ENCODE data around the gene SLC45A2. TPM values are rescaled to one million over a fixed set of nuclear protein-coding genes. Genes with fewer than 3 reads are reported as not detected.

SLC45A2 gene
- total RNA-seq, 1 donor from 2014 or later, result not detected

DNA sequence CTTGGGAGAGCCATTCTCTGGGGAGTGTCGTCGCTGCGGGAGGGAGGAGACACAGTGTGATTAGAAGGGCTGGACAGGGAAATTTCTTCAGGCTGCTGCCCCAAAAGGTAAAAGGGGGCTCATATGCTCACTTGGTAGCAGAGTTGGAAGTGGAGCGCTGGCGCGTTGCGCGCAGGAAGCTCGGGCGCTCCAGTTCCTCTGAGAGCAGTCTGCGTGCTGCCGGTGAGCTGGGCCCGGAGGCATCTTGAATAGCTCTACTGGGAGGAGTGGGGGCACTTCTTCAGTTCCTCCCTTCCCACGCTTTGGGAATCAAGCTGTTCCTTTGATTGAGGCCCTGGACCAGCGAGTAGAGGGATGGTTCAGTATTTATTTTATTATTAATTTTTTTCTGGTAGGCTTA lies 45.6 kb downstream of the SLC45A2 start:
- no peaks in the 10 kb centered on the region for H3F3A ChIP-seq (ENCODE audit: low read depth)
- no peak overlapping the region for H3K4me3 Mint-ChIP-seq
- no peak overlapping the region for H3K9ac ChIP-seq
- no peaks in the 10 kb centered on the region for H3K9me3 Mint-ChIP-seq
- no peak for TF ChIP-seq EZH2phosphoT487 (IDR thresholded peaks at IDR 0.05)
- TF ChIP-seq, protein P1, sequence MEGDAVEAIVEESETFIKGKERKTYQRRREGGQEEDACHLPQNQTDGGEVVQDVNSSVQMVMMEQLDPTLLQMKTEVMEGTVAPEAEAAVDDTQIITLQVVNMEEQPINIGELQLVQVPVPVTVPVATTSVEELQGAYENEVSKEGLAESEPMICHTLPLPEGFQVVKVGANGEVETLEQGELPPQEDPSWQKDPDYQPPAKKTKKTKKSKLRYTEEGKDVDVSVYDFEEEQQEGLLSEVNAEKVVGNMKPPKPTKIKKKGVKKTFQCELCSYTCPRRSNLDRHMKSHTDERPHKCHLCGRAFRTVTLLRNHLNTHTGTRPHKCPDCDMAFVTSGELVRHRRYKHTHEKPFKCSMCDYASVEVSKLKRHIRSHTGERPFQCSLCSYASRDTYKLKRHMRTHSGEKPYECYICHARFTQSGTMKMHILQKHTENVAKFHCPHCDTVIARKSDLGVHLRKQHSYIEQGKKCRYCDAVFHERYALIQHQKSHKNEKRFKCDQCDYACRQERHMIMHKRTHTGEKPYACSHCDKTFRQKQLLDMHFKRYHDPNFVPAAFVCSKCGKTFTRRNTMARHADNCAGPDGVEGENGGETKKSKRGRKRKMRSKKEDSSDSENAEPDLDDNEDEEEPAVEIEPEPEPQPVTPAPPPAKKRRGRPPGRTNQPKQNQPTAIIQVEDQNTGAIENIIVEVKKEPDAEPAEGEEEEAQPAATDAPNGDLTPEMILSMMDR (IDR thresholded peaks at IDR 0.05), result no peak
- no peak for TF ChIP-seq EZH2 (IDR thresholded peaks at IDR 0.05)
- no peaks in the 10 kb centered on the region for H3K4me1 ChIP-seq
- H3K27ac ChIP-seq, result no peak overlapping the region
- peaks cover 29% of the 10 kb centered on the region for H3K27me3 ChIP-seq
- no peak overlapping the region for H2AFZ ChIP-seq (replicated peaks)
- no peak overlapping the region for H3K4me2 ChIP-seq
- no peak for DNase-seq (ENCODE audit: low spot score)
- H3K9me3 ChIP-seq (ENCODE audit: low read depth), result no peaks in the 10 kb centered on the region
- H3K27me3 Mint-ChIP-seq (ENCODE audit: insufficient read depth, low read depth), result peaks cover 5% of the 10 kb centered on the region
- peaks cover 8% of the 10 kb centered on the region for H3K4me1 Mint-ChIP-seq
- H3K36me3 Mint-ChIP-seq, result no peaks in the 10 kb centered on the region
- H4K20me1 ChIP-seq (ENCODE audit: low read depth), result peaks cover 10% of the 10 kb centered on the region
- H3K79me2 ChIP-seq (ENCODE audit: low read depth), result no peaks in the 10 kb centered on the region
- no peaks in the 10 kb centered on the region for H3K36me3 ChIP-seq
- H3K27ac Mint-ChIP-seq, result no peak overlapping the region
- no peak overlapping the region for H3K4me3 ChIP-seq

DNA sequence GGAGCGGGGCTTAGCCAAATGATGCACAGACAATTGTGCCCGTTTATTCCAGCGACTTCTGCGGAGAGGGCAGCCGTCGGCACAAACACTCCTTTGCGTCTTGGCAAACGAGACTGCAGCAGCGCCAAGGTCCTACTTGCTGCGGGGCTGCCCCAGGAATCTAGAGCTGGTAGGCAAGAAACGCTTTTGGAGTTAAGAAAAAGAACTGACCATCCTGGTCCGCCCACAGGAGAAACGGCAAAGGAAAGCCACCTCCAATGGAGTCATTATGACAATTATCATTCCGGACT lies 46.0 kb downstream of the SLC45A2 start:
- Mint-ChIP-seq H3K27me3 (ENCODE audit: insufficient read depth, low read depth) (peaks cover 8% of the 10 kb centered on the region), H3K9me3 (no peaks in the 10 kb centered on the region), H3K4me1 (peaks cover 8% of the 10 kb centered on the region), H3K4me3 (no peak overlapping the region), H3K36me3 (no peaks in the 10 kb centered on the region), H3K27ac (no peak overlapping the region)
- H3K36me3 ChIP-seq, result no peaks in the 10 kb centered on the region
- TF ChIP-seq EZH2 (IDR thresholded peaks at IDR 0.05), result no peak
- TF ChIP-seq, protein P1 (IDR thresholded peaks at IDR 0.05), result no peak
- no peak for TF ChIP-seq EZH2phosphoT487 (IDR thresholded peaks at IDR 0.05)
- no peaks in the 10 kb centered on the region for H3F3A ChIP-seq (ENCODE audit: low read depth)
- H3K27me3 ChIP-seq, result peaks cover 29% of the 10 kb centered on the region
- no peak overlapping the region for H2AFZ ChIP-seq (replicated peaks)
- no peak overlapping the region for H3K4me3 ChIP-seq
- H3K4me2 ChIP-seq, result no peak overlapping the region
- peaks cover 10% of the 10 kb centered on the region for H4K20me1 ChIP-seq (ENCODE audit: low read depth)
- no peak for DNase-seq (ENCODE audit: low spot score)
- H3K9me3 ChIP-seq (ENCODE audit: low read depth), result no peaks in the 10 kb centered on the region
- H3K27ac ChIP-seq, result no peak overlapping the region
- H3K9ac ChIP-seq, result no peak overlapping the region
- H3K79me2 ChIP-seq (ENCODE audit: low read depth), result no peaks in the 10 kb centered on the region
- H3K4me1 ChIP-seq, result no peaks in the 10 kb centered on the region

DNA sequence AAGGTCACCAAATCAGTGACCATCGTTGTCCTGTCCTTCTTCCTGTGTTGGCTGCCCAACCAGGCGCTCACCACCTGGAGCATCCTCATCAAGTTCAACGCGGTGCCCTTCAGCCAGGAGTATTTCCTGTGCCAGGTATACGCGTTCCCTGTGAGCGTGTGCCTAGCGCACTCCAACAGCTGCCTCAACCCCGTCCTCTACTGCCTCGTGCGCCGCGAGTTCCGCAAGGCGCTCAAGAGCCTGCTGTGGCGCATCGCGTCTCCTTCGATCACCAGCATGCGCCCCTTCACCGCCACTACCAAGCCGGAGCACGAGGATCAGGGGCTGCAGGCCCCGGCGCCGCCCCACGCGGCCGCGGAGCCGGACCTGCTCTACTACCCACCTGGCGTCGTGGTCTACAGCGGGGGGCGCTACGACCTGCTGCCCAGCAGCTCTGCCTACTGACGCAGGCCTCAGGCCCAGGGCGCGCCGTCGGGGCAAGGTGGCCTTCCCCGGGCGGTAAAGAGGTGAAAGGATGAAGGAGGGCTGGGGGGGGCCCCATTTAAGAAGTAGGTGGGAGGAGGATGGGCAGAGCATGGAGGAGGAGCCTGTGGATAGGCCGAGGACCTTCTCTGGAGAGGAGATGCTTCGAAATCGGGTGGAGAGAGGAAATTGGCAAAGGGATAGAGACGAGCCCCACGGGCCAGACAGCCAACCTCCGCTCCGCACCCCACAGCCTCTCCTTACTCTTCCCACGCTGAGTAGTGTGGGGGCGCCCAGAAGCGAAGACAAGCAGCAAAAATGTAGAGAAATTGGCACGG lies 46.6 kb downstream of the SLC45A2 start:
- Mint-ChIP-seq H3K36me3 (no peaks in the 10 kb centered on the region), H3K27me3 (ENCODE audit: insufficient read depth, low read depth) (peaks cover 8% of the 10 kb centered on the region), H3K4me1 (peaks cover 8% of the 10 kb centered on the region), H3K9me3 (no peaks in the 10 kb centered on the region), H3K4me3 (no peak overlapping the region), H3K27ac (no peak overlapping the region)
- no peak overlapping the region for H3K9ac ChIP-seq
- no peaks in the 10 kb centered on the region for H3K36me3 ChIP-seq
- no peaks in the 10 kb centered on the region for H3K79me2 ChIP-seq (ENCODE audit: low read depth)
- H3K9me3 ChIP-seq (ENCODE audit: low read depth), result no peaks in the 10 kb centered on the region
- DNase-seq (ENCODE audit: low spot score), result no peak
- no peak overlapping the region for H3K27ac ChIP-seq
- no peaks in the 10 kb centered on the region for H3K4me1 ChIP-seq
- H2AFZ ChIP-seq (replicated peaks), result no peak overlapping the region
- no peaks in the 10 kb centered on the region for H3F3A ChIP-seq (ENCODE audit: low read depth)
- peaks cover 10% of the 10 kb centered on the region for H4K20me1 ChIP-seq (ENCODE audit: low read depth)
- peaks cover 29% of the 10 kb centered on the region for H3K27me3 ChIP-seq
- no peak overlapping the region for H3K4me2 ChIP-seq
- TF ChIP-seq, protein P1 (IDR thresholded peaks at IDR 0.05), result no peak
- TF ChIP-seq EZH2phosphoT487 (IDR thresholded peaks at IDR 0.05), result no peak
- TF ChIP-seq EZH2 (IDR thresholded peaks at IDR 0.05), result no peak
- no peak overlapping the region for H3K4me3 ChIP-seq
